Activated T-helper 1 cell treated with anti-CD3 and anti-CD28 coated beads, Interleukin-2, amount 50 U/mL, for 16 hours (primary cell): Measurements from ENCODE around the gene SPATA6.
"Not testable (repeated sequence)": the region's sequence is repeated elsewhere in the genome, so short reads cannot be mapped to it uniquely, and the experiment has no call there.

ENCODE experiments used
- DNase-seq, 2 donors: peaks; one replicate each; pipeline ENCODE4 v3.0.0-alpha.2; 2020; ENCODE audit warnings: low read depth in 1 of 2, low spot score in 1 of 2

Gene SPATA6

DNA sequence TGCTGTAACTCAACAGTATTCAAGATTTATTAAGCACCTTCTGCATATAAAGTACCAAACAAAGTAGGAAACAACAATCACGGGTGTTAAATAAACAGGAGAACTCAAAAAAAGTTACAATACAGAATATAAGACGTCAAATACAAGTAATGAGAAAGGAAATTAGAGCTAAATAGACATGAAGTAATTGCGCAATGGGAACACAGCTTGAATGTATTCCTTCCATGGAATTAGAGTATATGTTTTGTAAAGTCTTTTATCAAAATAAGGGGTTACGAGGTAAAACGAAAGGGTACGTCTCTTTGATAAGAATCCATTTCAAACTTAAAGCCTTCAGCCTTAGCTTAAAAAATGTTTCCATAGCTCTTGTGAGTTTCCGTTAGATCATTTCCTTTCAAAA lies 109.1 kb downstream of the SPATA6 start:
- DNase-seq: no peak

DNA sequence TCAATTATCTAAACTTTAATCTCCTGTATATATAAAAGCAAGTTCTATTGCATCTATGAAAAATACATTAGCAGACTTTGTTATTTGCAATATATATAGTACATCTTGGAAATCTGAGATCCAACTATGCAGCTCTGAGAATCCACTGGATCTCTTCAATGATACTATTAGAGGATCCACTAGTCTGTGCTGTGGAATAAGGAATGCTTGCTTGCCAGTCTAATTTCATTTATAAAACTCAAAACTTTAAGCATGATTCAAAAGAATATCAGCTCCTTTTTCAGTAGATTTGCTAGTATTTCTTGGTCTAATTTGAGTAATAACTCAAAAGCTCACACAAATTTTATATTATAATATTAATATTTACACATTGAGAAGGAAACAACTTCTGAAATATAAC lies 115.1 kb downstream of the SPATA6 start:
- DNase-seq: no peak

DNA sequence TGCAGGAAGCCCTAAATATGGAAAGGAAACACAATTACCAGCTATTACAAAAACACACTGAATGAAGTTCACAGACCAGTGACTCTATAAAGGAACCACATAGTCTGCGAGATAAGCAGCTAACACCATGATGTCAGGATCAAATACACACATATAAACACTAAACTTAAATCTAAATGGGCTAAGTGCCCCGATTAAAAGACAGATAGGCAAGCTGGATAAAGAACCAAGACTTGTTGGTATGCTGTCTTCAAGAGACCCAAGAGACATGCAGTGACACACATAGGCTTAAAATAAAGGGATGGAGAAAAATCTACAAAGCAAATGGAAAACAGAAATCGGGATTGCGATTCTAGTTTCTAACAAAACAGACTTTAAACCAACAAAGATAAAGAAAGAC lies 127.6 kb downstream of the SPATA6 start:
- DNase-seq: no peak

DNA sequence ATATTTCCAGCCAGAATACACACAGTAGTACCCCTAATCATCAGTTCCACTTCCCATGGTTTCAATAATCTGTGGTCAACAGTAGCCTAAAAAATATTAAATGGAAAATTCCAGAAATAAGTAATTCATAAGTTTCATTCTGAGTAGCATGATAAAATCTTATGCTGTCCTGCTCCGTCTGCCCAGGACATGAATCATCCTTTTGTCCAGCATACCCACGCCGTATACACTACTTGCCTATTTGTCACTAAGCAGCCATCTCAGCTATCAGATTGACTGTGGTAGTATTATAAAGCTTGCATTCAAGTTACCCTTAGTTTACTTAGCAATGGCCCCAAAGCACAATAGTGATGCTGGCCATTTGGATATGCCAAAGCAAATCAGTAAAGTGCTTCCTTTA lies 130.8 kb downstream of the SPATA6 start:
- DNase-seq: no peak

DNA sequence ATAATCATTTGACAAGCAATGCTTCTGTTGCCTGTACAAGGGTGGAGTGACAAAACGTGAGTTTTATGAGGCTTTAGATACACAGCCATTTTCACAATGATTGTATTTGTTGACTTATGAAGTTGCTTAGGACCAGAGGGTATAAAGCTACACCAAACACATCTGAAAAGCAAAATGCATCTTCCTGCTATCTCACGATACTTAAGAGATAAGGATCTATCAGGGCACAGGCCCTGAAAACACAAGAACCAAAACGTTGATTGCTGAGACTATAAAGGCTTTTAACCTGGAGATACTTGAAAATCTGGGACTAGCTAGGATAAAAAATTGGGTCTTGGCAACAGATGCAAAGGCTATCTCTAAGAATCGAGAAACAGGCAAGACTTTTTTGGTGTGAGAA lies 133.7 kb downstream of the SPATA6 start:
- no peak for DNase-seq

DNA sequence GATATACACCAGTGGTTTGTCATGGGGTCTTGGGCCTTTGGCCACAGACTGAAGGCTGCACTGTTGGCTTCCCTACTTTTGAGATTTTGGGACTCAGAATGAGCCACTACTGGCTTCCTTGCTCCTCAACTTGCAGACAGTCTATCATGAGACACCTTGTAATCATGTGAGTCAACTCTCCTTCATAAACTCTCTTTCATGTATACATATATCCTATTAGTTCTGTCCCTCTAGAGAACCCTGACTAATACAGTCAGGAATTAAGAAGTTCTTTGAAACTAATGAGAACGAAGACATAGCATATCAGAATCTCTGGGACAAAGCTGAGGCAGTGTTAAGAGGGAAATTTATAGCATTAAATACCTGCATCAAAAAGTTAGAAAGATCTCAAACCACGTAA lies 138.7 kb downstream of the SPATA6 start:
- DNase-seq: no peak

DNA sequence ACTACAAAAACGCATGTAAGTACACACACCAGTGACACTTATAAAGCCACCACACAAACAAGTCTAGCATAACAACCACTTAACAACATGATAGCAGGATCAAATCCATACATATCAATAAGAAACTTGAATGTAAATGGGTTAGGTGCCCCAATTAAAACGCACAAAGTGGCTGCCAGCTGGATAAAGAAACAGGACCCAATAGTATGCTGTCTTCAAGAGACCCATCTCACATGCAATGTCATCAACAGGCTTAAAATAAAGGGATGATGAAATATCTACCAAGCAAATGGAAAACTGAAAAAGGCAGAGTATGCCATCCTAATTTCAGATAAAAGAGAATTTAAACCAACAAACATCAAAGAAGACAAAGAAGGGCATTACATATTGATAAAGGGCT lies 139.9 kb downstream of the SPATA6 start:
- no peak for DNase-seq

DNA sequence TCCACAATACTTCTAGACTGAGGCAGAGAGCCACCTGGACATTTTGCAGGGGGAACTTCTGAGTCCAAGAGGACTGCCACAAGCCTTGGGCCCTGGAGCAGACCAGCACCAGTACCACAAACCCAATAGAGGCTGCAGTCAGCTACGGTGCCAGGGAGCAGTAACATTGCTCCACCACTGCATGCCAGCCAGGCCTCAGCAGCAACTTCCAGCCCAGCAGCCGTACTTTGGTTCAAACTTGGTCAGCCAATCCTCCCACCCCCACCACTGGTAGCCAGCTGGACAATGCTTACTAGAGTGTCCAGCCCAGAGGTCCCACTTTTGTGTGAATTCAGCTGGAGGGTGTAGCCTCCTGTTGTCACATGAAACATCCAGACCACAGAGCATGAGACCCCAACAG lies 142.1 kb downstream of the SPATA6 start:
- no peak for DNase-seq

DNA sequence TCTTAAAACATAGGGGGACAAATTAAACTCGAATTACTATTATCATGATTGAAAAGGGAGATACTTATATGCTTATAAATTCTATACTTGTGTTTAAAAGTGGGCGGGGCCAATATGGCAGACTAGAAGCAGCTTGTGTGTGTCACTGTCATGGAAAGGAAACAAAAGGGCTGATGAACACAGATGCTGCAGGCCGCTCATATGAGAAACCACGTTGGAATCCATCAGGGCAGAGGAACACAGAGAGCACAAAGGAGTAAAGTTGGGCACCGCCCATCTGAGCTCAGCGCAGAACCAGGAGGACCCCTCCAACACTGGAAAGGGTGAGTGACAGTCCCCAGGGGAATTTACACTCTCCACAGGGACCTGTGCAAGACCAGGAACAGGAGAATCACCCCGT lies 142.5 kb downstream of the SPATA6 start:
- DNase-seq: no peak

DNA sequence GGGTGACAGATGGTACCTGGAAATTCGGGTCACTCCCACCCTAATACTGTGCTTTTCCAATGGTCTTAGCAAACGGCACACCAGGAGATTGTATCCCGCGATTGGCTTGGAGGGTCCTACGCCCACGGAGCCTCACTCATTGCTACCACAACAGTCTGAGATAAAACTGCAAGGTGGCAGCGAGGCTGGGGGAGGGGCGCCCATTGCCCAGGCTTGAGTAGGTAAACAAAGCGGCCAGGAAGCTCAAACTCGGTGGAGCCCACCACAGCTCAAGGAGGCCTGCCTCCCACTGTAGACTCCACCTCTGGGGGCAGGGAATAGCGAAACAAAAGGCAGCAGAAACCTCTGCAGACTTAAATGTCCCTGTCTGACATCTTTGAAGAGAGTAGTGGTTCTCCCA lies 160.2 kb downstream of the SPATA6 start:
- DNase-seq: not testable (repeated sequence)

DNA sequence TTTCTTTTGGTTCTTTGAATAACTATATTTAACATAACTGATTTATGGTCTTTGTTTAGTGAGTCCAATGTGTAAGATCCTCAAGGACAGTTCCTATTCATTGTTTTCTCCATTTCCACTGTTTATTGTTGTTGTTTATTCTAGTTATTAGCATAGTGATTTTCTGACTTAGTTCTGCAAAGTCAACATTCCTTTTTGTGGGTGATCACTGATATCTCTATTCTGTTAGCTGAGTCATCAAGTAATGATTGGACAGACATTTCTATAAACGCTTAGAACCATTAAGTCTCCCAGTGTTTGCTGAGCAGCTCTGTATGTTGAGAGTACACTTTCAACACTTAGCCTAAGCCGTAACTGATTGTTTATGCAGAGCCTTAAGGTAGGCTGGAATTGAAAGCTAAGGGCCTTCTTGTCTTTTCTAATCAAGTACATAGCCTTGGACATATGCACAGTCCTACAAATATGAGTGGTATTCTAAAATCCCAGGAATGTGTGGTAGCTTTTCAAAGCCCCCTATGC lies 162.4 kb downstream of the SPATA6 start:
- no peak for DNase-seq

DNA sequence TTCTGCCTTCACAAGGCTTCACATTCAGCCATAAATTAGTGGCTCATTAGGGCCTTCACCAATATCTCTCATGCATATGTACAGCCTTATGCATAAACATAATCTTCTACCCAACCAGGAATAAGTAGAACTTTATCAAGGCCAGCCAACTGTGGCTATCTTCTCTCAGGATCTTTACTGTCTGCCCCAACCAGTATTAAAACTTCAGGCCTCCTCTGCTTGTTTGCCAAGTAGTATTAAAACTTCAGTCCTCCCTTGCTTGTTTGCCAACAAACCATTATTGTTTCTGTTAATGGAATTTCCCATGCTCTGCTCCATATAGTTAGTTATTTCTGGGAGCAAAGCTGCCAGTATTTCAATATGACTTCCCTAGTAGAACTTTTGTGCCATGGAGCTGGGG lies 169.4 kb downstream of the SPATA6 start:
- no peak for DNase-seq

DNA sequence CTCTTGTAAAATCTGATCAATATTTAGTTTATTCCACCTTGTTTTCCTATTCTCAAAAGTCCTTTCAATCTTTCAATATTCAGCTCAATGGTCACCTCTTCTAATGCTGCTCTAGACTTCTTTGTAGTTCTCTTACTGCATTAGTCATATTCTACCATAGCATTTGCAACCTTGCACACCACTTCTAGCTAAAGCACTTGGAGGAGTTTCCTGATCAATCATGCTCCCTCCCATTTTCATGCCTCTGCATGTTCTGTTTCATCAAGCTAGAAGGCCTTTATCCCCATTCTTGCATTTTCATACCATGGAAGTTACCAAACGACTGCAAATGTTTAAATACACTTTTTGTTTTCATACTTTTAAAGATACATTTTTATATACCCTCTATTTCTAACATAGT lies 177.3 kb downstream of the SPATA6 start:
- DNase-seq: no peak

DNA sequence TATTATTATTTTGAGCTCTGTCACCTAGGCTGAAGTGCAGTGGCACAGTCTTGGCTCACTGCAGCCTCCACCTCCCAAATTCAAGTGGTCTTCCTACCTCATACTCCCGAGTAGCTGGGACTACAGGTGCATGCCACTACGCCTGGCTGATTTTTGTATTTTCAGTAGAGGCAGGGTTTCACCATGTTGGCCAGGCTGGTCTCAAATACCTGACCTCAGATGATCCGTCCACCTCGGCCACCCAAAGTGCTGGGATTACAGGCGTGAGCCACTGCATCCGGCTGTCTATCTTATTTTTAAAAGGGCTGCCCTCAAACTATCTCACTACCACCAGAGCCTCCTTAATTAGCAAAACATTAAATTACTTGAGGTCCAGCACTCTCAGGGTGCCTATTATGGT lies 177.9 kb downstream of the SPATA6 start:
- DNase-seq: not testable (repeated sequence)

DNA sequence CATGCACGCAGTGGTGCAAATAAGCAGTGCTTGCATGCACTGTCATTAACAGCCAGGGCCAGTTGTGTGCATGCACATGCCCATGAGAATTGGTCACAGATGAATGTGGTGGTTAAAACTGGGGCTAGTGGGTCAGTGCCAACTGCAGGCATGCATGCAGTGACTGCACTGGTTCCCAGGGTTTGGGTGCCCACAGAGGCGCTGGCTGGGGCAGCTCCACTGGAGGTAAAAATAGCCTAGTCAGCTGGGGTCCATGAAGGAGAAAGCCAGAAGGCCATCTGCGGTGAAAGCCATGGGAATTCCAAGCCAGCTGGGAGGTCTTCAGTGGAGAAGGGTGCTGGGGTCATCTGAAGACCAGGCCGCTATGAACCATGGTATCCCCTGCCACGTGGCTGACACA lies 179.3 kb downstream of the SPATA6 start:
- DNase-seq: no peak

DNA sequence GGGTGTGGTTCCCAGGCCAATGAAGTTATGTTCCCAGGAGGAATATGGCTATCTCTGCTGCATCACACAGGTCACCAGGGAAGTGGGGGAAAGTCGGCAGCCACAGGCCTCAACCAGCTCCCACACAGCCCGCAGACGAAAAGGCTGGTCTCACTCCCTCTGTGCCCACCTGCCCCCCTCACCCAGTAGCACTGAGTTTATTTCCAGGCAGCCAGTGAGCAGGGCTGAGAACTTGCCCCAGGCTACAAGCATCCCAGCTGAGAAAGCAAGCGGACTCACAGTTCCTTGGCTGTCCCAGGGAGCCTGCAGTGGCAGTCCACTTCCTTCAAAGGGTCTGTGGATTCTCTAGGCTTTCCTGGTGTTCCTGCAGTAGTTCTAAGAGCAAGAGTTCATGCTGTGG lies 180.6 kb downstream of the SPATA6 start:
- DNase-seq: no peak

DNA sequence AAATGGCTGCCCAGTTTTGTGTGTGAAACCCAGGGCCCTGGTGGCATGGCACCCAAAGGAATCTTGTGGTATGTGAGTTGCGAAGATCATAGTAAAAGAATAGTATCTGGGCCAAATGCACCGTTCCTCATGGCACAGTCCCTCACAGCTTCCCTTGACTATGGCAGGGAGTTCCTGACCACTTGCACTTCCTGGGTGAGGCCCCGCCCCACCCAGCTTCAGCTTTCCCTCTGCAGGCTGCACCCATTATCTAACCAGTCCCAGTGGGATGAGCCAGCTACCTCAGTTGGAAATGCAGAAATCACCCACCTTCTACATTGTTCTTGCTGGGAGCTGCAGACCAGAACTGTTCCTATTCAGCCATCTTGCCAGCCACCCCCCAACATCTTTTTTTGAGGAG lies 186.5 kb downstream of the SPATA6 start:
- no peak for DNase-seq

DNA sequence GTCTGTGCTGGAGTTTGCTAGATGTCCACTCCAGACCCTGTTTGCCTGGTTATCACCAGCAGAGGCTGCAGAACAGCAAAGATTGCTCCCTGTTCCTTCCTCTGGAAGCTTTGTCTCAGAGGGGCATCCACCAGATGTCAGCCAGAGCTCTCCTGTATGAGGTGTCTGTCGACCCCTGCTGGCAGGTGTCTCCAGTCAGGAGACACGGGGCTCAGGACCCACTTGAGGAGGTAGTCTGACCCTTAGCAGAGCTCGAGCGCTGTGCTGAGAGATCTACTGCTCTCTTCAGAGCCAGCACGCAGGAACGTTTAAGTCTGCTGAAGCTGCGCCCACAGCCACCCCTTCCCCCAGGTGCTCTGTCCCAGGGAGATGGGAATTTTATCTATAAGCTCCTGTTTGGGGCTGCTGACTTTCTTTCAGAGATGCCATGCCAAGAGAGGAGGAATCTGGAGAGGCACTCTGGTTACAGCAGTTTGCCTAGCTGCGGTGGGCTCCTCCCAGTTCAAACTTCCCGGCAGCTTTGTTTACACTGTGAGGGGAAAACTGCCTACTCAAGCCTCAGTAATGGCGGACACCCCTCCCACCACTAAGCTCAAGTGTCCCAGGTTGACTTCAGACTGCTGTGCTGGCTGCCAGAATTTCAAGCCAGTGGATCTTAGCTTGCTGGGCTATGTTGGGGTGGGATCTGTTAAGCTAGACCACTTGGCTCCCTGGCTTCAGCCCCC lies 187.1 kb downstream of the SPATA6 start:
- not testable (repeated sequence) for DNase-seq

DNA sequence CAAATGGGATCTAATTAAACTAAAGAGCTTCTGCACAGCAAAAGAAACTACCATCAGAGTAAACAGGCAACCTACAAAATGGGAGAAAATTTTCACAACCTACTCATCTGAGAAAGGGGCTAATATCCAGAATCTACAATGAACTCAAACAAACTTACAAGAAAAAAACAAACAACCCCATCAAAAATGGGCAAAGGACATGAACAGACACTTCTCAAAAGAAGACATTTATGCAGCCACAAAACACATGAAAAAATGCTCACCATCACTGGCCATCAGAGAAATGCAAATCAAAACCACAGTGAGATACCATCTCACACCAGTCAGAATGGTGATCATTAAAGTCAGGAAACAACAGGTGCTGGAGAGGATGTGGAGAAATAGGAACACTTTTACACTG lies 189.7 kb downstream of the SPATA6 start:
- DNase-seq: not testable (repeated sequence)

DNA sequence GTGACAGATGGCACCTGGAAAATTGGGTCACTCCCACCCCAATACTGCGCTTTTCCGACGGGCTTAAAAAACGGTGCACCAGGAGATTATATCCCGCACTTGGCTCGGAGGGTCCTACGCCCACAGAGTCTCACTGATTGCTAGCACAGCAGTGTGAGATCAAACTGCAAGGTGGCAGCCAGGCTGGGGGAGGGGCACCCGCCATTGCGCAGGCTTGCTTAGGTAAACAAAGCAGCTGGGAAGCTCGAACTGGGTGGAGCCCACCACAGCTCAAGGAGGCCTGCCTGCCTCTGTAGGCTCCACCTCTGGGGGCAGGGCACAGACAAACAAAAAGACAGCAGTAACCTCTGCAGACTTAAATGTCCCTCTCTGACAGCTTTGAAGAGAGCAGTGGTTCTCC lies 194.6 kb downstream of the SPATA6 start:
- not testable (repeated sequence) for DNase-seq

DNA sequence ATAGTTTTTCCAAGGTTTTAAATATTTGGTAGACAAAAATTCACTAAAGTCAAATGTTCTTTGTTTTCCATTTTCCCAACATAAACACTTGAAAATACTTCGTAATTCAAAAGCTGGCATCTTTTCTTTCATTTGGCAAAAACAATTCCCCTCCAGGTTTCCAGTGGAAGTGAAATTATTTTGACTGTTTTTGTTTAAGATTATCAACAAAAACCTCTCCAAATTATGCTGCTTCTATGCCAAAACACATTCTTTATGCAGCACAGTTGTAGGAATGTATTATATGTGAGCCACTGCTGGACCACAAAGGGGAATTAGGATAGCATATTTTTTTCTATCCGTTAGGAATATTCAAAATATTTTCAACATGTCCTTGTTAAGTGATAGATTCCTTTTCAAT lies 205.4 kb downstream of the SPATA6 start:
- no peak for DNase-seq

DNA sequence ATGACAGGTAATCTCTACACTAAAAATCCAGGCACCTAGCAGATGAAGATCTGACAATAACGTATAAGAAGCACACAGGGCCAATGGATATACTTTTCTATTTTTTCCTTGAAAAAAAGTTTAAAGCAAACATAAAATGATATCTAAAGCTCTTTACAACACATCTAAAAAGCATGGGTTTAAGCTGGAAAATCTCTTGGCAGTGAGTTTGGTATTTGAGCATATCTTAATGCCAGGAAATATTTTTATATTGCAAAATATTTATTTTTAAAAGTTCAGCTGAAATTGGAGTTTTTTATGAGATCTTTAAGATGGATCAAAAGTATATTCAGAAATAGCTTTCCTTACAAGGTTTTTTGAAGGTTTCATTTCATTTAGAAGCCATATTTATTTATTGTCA lies 209.0 kb downstream of the SPATA6 start:
- no peak for DNase-seq

DNA sequence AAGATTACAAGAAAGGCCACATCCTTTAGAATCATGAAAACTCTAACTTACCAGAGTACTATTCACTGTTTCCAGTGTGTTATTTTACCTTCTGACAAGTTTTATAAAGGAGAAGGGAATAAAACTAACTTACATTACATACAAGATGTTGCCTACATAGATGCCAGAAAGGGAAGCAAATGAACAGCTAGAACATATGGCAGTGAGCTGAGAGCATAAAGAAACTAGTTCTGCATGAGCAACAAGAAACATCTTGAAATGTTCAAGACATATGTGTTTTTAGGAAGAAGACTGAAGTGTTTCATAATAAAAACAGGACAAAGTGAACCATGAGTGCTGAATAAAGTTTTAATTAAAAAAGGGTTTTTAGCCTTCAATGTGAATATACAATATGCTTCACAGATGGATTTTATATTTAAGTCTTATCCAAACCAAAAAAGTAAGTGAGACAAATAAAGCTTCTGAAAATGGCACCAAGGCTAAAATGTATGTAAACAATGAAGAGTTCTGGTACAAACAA lies 210.1 kb downstream of the SPATA6 start:
- no peak for DNase-seq
